Measurements from ENCODE around the gene BICRAL. TPM values are rescaled to one million over a fixed set of nuclear protein-coding genes. Genes with fewer than 3 reads are reported as not detected.
"Not testable (repeated sequence)": the region's sequence is repeated elsewhere in the genome, so short reads cannot be mapped to it uniquely, and the experiment has no call there.

Gene BICRAL
- total and polyA plus RNA-seq, 5 donors, result 3.9 to 13.6 (median 12.6) TPM

GRCh38 chr6:42851599-42851998 is 69.7 kb downstream of the BICRAL start:
- H3K4me3 ChIP-seq (ENCODE audit: low read length), result no peak overlapping the region
- intact Hi-C loops (cut with DNase I), result no loop called here
- no peak overlapping the region for H3K27ac ChIP-seq (ENCODE audit: low read length)
- ATAC-seq (no peak), DNase-seq (no peak)
- WGBS, result 91% methylated on average over 2 of the region's 2 CpGs
- H3K9me3 ChIP-seq (ENCODE audit: control insufficient read depth, low read length), result no peaks in the 10 kb centered on the region
- no peaks in the 10 kb centered on the region for H3K4me1 ChIP-seq (ENCODE audit: control insufficient read depth, insufficient read depth, low read length)
- H3K27me3 ChIP-seq (ENCODE audit: control insufficient read depth, insufficient read depth), result no peaks in the 10 kb centered on the region

GRCh38 chr6:42860036-42860435 is 78.2 kb downstream of the BICRAL start:
- no peak overlapping the region for H3K27ac ChIP-seq (ENCODE audit: low read length)
- WGBS, result 94% methylated on average over 1 of the region's 1 CpG
- intact Hi-C loops (cut with DNase I), result loop anchor here in 1 of 4 donors (10.0 kb wide), 1 partner anchor 195 kb away; no protein-coding TSS in a partner anchor
- H3K4me3 ChIP-seq (ENCODE audit: low read length), result no peak overlapping the region
- no peaks in the 10 kb centered on the region for H3K9me3 ChIP-seq (ENCODE audit: control insufficient read depth, low read length)
- no peaks in the 10 kb centered on the region for H3K27me3 ChIP-seq (ENCODE audit: control insufficient read depth, insufficient read depth)
- ATAC-seq, result no peak
- H3K4me1 ChIP-seq (ENCODE audit: control insufficient read depth, insufficient read depth, low read length), result no peaks in the 10 kb centered on the region
- no peak for DNase-seq

GRCh38 chr6:42860481-42860880 is 78.6 kb downstream of the BICRAL start:
- 93% methylated on average over 6 of the region's 6 CpGs for WGBS
- Histone ChIP-seq H3K9me3 (ENCODE audit: control insufficient read depth, low read length) (no peaks in the 10 kb centered on the region), H3K4me1 (ENCODE audit: control insufficient read depth, insufficient read depth, low read length) (no peaks in the 10 kb centered on the region), H3K27me3 (ENCODE audit: control insufficient read depth, insufficient read depth) (no peaks in the 10 kb centered on the region), H3K27ac (ENCODE audit: low read length) (no peak overlapping the region), H3K4me3 (ENCODE audit: low read length) (no peak overlapping the region)
- ATAC-seq, result no peak
- intact Hi-C loops (cut with DNase I), result loop anchor here in 1 of 4 donors (10.0 kb wide), 1 partner anchor 196 kb away; no protein-coding TSS in a partner anchor
- DNase-seq, result no peak

- H3K9me3 ChIP-seq (ENCODE audit: control insufficient read depth, low read length), result no peaks in the 10 kb centered on the region
- no peaks in the 10 kb centered on the region for H3K4me1 ChIP-seq (ENCODE audit: control insufficient read depth, insufficient read depth, low read length)
- WGBS, result 75% methylated on average over 8 of the region's 8 CpGs
- DNase-seq, result peak; percentile 67 to 81 (median 72)
- no peaks in the 10 kb centered on the region for H3K27me3 ChIP-seq (ENCODE audit: control insufficient read depth, insufficient read depth)
- intact Hi-C loops (cut with DNase I), result loop anchor here in 1 of 4 donors (10.0 kb wide), 1 partner anchor 200 kb away; no protein-coding TSS in a partner anchor
- H3K4me3 ChIP-seq (ENCODE audit: low read length), result no peak overlapping the region
- peak; percentile 55 to 80 for ATAC-seq
- no peak overlapping the region for H3K27ac ChIP-seq (ENCODE audit: low read length)
Measured at GRCh38 chr6:42864602-42865001, 82.8 kb downstream of the BICRAL start.

- H3K4me3 ChIP-seq (ENCODE audit: low read length), result no peak overlapping the region
- H3K27ac ChIP-seq (ENCODE audit: low read length), result no peak overlapping the region
- no peaks in the 10 kb centered on the region for H3K9me3 ChIP-seq (ENCODE audit: control insufficient read depth, low read length)
- 68% methylated on average over 2 of the region's 2 CpGs for WGBS
- intact Hi-C loops (cut with DNase I), result loop anchor here in 2 of 4 donors (10.0 kb wide), 2 partner anchors 146 to 216 kb away; partner anchors contain the start of gene PRPH2 (in 1 of the 2)
- H3K4me1 ChIP-seq (ENCODE audit: control insufficient read depth, insufficient read depth, low read length), result no peaks in the 10 kb centered on the region
- DNase-seq (no peak), ATAC-seq (no peak)
- H3K27me3 ChIP-seq (ENCODE audit: control insufficient read depth, insufficient read depth), result no peaks in the 10 kb centered on the region
Measured at GRCh38 chr6:42870145-42870936, 88.5 kb downstream of the BICRAL start.

GRCh38 chr6:42871711-42872110 is 89.9 kb downstream of the BICRAL start:
- 80% methylated on average over 3 of the region's 3 CpGs for WGBS
- Histone ChIP-seq H3K4me1 (ENCODE audit: control insufficient read depth, insufficient read depth, low read length) (no peaks in the 10 kb centered on the region), H3K27ac (ENCODE audit: low read length) (no peak overlapping the region), H3K4me3 (ENCODE audit: low read length) (no peak overlapping the region), H3K27me3 (ENCODE audit: control insufficient read depth, insufficient read depth) (no peaks in the 10 kb centered on the region), H3K9me3 (ENCODE audit: control insufficient read depth, low read length) (no peaks in the 10 kb centered on the region)
- no peak for ATAC-seq
- no peak for DNase-seq
- intact Hi-C loops (cut with DNase I), result loop anchor here in 2 of 4 donors (10.0 kb wide), 2 partner anchors 147 to 217 kb away; partner anchors contain the start of gene PRPH2 (in 1 of the 2)

- intact Hi-C loops (cut with DNase I), result loop anchor here in 2 of 4 donors (10.0 kb wide), 2 partner anchors 149 to 219 kb away; partner anchors contain the start of gene PRPH2 (in 1 of the 2)
- no peaks in the 10 kb centered on the region for H3K9me3 ChIP-seq (ENCODE audit: control insufficient read depth, low read length)
- no peak overlapping the region for H3K27ac ChIP-seq (ENCODE audit: low read length)
- no peaks in the 10 kb centered on the region for H3K4me1 ChIP-seq (ENCODE audit: control insufficient read depth, insufficient read depth, low read length)
- DNase-seq (no peak), ATAC-seq (no peak)
- 69% methylated on average over 2 of the region's 2 CpGs for WGBS
- no peak overlapping the region for H3K4me3 ChIP-seq (ENCODE audit: low read length)
- no peaks in the 10 kb centered on the region for H3K27me3 ChIP-seq (ENCODE audit: control insufficient read depth, insufficient read depth)
Measured at GRCh38 chr6:42873313-42873712, 91.5 kb downstream of the BICRAL start.

- no peaks in the 10 kb centered on the region for H3K4me1 ChIP-seq (ENCODE audit: control insufficient read depth, insufficient read depth, low read length)
- intact Hi-C loops (cut with DNase I), result loop anchor here in 3 of 4 donors (2.0 to 10.0 kb wide), 4 partner anchors 153 to 223 kb away; partner anchors contain the start of gene PRPH2 (in 1 of the 3)
- no peaks in the 10 kb centered on the region for H3K9me3 ChIP-seq (ENCODE audit: control insufficient read depth, low read length)
- 68% methylated on average over 3 of the region's 3 CpGs for WGBS
- no peaks in the 10 kb centered on the region for H3K27me3 ChIP-seq (ENCODE audit: control insufficient read depth, insufficient read depth)
- ATAC-seq, result no peak
- no peak overlapping the region for H3K27ac ChIP-seq (ENCODE audit: low read length)
- no peak for DNase-seq
- H3K4me3 ChIP-seq (ENCODE audit: low read length), result no peak overlapping the region
Measured at GRCh38 chr6:42877695-42878094, 95.8 kb downstream of the BICRAL start.

GRCh38 chr6:42879372-42880239 is 97.8 kb downstream of the BICRAL start, which contains the start of gene RPL7L1:
Gene RPL7L1 (plus strand): TSS chr6:42879616. CDS start chr6:42879911, 295 bp downstream.
- no peaks in the 10 kb centered on the region for H3K9me3 ChIP-seq (ENCODE audit: control insufficient read depth, low read length)
- under 1% methylated on average over 41 of the region's 41 CpGs for WGBS
- ATAC-seq (peak; percentile 98), DNase-seq (peak; percentile 78 to 93 (median 92))
- H3K27me3 ChIP-seq (ENCODE audit: control insufficient read depth, insufficient read depth), result no peaks in the 10 kb centered on the region
- intact Hi-C loops (cut with DNase I), result loop anchor here in 3 of 4 donors (2.0 to 10.0 kb wide), 4 partner anchors 155 to 225 kb away; partner anchors contain the start of gene PRPH2 (in 1 of the 3)
- peak within 1 kb of the TSS; percentile 64 for H3K4me3 ChIP-seq (ENCODE audit: low read length)
- H3K4me1 ChIP-seq (ENCODE audit: control insufficient read depth, insufficient read depth, low read length), result no peaks in the 10 kb centered on the region
- H3K27ac ChIP-seq (ENCODE audit: low read length), result peak within 1 kb of the TSS; percentile 86

GRCh38 chr6:42880240-42880817 is 98.5 kb downstream of the BICRAL start:
- DNase-seq; ATAC-seq; H3K27me3 ChIP-seq (ENCODE audit: control insufficient read depth, insufficient read depth); H3K4me1 ChIP-seq (ENCODE audit: control insufficient read depth, insufficient read depth, low read length); H3K9me3 ChIP-seq (ENCODE audit: control insufficient read depth, low read length); intact Hi-C loops (cut with DNase I): not testable (repeated sequence)
- Histone ChIP-seq H3K27ac (ENCODE audit: low read length) (peak overlapping the region; percentile 26), H3K4me3 (ENCODE audit: low read length) (peak overlapping the region; percentile 64)
- WGBS, result 13% methylated on average over 25 of the region's 25 CpGs

All from right cardiac atrium (tissue), 5 donors.